Inflammatory macrophage treated with lipopolysaccharide for 4 hours (primary cell): Measurements from ENCODE around the gene HLCS.

Experiments
- DNase-seq: peaks from one replicate; pipeline ENCODE4 v3.0.0-alpha.2; 2020

HLCS gene

DNA sequence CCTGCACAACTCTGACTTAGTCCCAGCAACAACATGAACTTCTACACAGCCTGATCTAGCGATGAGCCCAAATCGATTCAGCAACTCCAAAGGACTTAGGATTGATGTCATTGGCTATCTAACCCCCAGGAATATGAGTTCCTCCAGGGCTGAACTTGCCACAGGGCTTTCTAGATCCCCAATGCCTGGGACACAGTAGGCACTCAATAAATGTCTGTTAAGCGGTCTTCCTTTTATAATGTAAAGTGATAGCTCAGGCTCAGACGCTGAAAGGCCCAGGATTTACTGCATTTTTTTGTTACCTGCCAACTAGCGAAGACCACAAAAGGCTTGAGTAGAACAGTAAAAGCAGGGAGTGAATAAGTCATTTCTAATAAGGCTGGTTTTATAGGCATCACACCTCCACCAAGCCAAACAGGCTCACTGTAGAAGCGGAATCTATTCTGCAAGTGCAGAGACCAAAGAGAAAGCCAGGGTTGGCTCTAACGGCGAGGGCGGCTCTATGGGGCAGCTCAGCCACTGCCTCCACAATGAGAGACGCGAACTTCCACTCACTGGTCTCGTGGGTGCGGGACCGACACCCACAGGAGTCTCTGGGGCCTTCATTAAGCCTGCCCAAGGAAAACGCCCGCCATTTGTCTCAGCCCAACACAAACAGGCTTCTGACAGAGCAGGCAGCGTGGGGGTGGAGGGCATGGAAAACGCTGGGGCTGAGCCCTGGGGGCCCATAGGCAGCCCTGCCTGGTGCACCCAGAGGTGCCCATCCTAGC is 52.0 kb downstream of the HLCS start:
- no peak for DNase-seq

DNA sequence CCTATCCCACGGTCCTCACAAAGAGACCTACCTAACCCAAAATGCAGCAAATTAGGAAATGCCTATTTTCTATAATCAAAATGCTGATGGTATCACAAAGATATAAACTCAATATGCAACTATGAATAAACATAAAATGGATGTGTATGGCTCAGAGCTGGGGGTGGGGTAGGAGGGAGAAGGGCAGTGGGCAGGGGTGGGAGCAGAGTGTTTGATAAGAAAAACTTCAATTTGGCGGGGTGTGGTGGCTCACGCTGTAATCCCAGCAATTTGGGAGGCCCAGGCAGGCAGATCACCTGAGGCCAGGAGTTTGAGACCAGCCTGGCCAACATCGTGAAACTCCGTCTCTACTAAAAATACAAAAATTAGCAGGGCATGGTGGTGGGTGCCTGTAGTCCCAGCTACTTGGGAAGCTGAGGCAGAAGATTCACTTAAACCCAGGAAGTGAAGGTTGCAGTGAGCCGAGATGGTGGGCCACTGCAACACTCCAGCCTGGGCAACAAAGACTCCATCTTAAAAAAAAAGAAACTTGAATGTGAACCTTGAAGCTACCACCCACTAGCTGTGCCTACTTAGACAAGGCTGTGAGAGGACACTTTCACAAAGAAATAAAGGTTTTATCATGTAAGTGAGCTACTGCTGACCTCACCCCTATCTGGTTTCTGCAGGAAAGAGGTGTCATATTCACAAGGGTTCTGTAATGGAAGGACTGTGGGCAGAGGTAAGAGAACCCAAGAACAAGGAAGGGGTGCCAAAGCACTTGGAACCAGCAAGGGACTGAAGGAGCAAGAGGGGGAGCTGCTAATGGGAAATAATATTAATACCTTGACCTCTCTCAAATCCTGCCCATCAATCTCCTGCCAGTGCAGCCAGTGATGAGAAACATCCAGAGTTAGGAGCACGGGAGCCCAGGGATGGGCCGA is 53.0 kb downstream of the HLCS start:
- no peak for DNase-seq

DNA sequence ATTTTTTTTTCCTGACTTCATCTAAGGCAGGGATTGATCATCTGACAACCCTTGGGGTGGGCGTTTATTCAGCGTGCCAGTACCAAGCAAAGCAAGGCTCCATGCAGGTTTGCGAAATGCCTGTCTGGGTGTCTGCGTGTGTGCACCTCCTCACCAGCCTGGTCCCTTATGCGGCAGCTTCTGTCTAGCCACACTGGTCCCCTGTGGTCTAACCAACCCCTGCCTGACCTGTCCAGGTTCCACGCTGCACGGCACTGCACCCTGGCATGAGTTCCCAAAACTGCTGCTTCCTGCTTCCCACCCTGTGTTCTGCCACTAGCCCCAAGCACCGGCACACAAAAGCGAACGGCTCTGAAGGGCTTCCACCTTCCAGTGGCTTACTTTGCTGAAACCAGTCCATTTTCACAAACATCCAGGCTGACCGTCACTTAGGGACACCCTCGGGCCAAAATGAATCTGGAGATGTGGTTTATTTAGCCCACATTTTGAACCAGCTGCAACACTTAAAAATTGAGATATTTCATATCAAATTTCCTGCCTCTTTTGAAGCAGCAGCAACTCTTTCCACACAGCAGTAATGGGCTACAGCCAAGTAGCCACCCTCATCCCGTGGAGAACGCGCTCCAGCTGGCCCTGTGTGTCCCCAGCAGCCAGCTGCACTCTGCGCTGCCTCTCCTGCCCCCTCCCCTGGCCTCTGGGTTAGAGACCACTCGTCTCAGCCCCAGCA is 55.7 kb downstream of the HLCS start:
- DNase-seq, result no peak

DNA sequence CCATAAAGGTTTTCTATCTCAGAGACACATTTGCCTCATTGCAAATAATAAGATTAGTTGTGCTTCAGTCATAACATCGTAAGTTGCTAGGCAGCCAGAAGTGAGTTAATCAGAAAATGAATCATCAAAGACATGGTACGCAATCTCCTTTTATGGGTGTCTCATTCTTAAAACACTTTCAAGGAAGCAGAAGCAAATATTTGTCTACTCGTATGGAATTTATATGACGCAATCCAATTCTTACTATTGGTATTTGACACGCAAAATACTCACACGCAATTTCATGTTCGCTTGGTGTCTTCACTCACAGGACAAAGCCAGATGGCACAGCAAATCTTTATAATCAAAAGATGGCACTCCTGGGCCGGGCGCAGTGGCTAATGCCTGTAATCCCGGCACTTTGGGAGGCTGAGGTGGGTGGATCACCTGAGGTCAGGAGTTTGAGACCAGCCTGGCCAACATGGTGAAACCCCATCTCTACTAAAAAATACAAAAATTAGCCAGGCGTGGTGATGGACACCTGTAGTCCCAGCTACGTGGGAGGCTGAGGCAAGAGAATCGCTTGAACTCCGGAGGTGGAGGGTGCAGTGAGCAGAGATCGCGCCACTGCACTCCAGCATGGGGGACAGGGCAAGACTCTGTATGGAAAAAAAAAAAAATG is 56.4 kb downstream of the HLCS start:
- DNase-seq, result peak; percentile 82

DNA sequence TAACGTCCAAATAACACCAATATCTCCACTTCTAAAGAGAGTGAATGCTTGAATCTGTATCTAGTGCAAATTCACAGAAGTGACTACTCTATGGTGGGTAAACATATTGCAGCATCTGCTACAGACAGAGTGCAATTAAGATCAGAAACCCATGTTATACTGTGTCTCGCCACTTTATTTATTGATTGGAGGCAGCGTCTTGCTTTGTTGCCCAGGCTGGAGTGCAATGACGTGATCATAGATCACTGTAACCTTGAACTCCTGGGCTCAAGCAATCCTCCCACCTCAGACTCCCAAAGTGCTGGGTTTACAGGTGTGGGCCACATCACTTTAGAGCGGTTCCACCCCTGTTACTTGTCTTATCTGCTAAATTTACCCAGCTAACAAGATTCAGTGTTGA is 57.0 kb downstream of the HLCS start:
- no peak for DNase-seq

DNA sequence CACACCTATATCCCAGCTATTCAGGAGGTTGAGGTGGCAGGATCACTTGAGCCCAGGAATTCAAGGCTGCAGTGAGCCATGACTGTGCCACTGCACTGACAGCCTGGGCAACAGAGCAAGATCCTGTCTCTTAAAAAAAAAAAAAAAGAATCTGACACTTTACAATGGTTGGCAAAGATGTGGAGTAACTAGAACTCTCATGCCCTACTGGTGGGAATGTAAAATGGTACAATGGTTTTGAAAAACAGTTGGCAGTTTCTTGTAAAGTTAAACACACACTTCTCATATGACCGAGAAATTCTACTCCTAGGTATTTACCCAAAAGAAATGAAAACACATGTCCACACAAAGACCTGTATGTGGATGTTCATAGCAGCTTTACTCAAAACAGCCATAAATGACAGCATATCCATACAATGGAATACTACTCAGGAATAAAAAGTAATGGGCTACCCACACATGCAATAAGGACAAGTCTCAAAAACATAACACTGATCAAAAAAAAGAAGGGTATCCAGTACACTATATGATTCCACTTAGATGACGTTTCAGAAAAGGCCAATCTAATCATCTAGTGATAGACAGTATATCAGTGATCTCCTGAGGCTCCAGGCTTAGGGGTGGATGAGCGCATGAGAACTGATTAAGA is 58.1 kb downstream of the HLCS start:
- DNase-seq, result no peak

DNA sequence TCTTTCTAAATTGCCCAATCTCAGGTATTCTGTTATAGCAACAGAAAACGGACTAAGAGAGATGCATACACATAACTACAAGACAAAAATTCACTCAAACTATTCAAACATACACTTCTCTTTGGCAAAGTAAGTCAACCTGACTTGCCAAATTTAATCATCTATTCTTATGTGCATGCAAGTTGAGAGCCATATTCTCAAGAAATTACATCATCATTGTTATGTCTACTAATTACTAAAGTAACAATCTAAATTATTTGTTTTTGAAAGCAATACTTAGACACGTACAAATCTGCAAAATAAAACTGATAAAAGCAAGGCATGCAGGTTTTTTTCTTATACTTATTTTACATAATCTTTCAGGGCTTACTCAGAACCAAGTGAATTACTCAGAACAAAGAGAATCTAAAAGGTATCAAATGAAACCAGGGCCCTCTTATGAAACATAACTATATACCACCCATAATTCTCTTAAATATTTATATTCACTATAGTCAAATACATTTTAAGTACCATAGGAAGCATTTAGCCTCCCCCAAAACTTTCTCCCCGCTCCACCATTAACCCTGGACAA is 62.3 kb downstream of the HLCS start:
- DNase-seq, result no peak

DNA sequence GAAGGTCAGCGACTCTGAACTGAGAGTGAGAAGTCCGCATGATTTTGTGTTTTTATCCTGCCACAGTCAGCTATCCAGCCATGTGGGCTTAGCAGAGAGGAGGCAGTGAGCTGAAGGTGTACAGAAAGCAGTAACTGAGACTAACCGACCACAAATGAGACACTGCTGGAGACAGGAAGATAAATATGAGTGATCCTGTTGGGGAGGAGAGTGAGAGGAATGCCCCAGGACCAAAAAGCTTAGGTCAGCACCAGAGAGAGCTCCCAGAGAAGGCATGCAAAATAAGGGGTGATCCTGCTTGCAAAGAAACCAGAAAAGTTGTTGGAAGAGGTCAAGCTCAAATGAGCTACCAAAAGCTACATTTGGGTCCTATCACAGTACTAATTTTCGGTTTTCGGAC is 63.7 kb downstream of the HLCS start:
- no peak for DNase-seq

DNA sequence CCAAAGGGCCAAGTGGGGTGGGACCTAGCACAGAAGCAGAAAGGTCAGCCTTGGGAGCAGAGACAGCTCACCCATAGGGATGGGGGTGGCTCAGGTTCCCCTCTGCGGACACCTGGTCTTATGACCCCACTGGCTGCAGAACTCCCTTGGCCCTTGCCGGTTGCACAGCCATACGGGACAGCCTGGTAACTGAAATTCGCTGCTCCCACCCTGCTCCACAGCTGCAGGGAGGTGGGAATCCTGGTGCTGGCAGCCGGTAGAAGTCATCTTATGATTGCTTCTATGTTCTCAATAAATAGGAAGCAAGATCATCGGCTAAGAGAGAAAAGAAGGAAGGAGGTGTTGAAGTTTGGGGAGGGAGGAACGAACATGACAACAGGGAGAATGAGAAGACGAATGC is 64.1 kb downstream of the HLCS start:
- DNase-seq, result no peak

DNA sequence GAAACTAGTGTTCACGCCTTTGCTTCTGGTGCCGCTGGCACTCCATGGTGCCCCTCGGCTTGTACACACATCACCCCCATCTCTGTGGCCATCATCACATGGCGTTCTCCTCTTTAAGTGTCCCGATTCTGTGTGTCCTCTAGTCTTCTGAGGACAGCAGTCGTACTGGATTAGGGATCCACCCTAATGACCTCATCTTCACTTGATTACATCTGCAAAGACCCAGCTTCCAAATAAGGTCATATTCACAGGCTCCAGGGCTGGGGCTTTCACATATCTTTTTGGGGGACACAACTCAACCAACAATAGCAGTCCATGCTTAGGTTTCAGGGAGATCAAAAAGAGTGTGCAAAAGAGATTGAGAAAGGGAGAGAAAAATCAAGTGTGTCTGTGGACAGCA is 64.9 kb downstream of the HLCS start:
- no peak for DNase-seq

DNA sequence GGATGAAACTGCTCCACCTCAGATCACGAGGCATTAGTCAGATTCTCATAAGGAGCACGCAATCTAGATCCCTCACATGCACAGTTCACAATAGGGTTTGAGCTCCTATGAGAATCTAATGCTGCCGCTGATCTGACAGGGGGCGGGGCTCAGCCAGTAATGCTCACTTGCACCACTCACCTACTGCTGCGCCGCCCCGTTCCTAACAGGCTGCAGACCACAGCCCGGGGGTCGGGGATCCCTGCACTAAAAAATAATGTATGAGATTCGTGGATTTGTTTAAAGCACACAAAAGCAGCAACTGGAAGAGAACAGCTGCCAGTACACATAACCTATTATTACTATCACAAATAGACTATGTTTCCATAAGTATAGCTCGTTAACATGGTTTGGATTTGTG is 72.9 kb downstream of the HLCS start:
- no peak for DNase-seq

DNA sequence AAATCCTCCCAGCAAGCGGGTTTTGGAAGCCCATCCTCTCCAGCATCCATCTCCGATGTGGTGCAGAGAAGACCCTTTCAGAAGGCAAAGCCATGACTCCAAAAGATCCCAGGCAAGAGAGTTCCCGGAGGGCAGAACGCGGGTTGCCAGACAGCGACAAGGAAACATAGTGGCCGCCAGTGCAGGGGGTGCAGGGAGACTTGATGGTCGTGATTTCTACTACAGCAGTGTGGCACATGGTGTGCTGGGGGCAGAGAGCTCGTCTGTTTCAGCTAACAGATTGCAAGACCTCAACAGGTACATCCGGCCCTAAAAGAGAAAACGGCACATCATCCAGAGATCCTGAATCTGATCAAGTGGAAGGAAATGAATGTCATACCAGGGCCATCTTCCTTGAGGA is 74.3 kb downstream of the HLCS start:
- DNase-seq, result no peak

DNA sequence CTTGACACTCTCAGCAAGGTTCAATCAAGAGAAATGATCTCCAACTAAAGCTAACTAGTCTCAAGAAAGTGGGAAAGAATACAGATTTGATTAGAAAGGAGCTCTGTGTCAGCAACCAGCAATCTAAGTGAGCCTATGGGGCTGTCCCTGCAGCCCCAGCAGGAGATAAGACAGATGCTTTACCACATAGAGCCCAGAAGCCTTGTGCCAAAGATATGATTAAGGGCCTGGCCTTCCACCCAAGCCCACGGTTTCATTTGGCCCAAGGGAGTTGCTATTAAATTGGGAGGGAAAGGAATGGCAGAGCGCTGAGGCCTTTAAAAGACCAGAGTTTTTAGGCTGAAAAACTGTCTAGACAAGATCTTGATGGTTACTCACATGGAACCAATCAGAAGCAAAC is 74.8 kb downstream of the HLCS start:
- no peak for DNase-seq

DNA sequence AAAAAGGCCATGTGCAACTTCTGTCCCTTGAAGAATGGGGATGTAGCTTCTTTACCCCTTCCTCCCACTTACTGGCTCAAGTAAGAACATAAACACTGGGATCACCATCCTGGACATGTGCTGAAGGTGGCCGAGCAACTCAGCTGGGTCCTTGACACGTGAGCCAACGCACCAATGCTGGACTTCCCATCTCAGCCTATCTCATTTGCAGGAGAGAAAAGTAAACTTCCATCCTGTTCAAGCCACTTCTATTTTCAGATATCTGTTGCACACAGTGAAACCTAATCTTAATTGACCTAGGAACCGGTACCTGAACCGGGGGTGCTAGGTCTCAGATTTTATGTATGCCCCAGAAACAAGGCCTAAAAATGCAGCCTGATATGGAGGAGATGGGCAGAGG is 75.3 kb downstream of the HLCS start:
- DNase-seq, result no peak

DNA sequence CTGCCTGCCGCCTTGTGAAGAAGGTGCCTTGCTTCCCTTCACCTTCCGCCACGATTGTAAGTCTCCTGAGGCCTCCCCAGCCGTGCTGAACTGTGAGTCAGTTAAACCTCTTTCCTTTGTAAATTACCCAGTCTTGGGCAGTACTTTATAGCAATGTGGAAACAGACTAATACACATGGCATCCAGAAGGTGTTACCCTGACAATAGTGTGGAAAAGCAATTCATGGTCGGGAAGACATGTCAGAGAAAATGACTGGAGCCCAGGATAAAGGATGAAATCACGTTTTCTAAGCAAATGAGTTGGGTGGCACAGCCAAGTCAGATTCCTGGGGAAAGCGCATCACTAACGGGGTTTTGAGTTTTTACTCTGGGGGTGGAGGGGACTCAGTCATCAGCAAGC is 76.4 kb downstream of the HLCS start:
- DNase-seq, result no peak

DNA sequence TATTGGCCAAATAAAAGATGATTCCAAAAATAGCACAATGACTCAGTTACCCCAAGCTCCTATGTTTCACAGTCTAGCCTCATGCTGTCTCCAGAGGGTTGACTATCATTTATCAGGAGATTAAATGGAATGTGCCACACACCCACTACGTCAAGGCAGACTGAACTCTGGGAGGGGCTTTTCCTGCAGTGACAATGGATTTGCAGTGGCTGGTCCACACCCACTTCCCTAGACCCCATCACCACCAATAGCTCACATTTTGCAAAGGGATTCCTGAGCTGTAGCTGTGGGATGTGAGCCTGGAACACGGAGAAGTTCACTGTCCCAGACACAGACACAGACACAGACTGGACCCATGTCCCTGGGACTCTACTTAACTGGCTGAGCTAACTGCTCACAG is 77.1 kb downstream of the HLCS start:
- no peak for DNase-seq

DNA sequence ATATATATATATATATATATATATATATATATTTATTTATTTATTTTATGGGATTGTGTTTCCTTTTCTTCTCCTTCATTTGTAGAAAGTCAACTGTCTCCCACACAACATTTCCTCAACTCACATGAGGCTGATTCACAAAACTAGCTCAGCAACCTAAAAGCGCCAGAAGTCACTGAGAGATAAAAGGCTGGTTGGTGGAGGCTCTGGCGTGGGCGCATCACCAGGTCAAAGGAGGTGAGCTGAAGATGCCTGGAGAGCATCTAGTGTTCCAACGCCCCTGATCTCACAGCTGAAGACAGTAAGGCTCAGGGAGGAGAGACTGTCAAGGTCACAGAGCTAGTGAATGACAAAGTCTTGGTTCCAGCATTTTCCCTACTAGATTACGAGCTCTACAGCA is 78.0 kb downstream of the HLCS start:
- DNase-seq, result no peak

DNA sequence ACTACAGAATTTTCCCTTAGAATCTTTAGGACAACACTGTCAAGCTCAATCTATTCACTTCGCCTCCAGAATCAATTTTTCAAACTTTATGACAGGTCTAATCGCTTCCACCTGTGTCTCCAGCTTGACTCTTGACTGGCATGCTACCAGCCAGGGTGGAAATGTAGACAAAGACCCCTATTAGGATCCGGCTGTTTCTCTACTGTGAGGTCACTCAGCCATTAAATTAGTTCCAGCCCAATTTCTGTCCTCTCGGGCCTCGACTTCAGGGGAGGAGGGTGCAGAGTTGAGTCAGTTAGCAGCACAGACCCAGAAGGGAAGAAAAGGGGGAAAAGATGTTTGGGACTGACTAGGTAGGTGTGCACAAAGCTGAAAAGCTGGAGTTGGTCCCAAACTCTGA is 78.5 kb downstream of the HLCS start:
- DNase-seq, result no peak

DNA sequence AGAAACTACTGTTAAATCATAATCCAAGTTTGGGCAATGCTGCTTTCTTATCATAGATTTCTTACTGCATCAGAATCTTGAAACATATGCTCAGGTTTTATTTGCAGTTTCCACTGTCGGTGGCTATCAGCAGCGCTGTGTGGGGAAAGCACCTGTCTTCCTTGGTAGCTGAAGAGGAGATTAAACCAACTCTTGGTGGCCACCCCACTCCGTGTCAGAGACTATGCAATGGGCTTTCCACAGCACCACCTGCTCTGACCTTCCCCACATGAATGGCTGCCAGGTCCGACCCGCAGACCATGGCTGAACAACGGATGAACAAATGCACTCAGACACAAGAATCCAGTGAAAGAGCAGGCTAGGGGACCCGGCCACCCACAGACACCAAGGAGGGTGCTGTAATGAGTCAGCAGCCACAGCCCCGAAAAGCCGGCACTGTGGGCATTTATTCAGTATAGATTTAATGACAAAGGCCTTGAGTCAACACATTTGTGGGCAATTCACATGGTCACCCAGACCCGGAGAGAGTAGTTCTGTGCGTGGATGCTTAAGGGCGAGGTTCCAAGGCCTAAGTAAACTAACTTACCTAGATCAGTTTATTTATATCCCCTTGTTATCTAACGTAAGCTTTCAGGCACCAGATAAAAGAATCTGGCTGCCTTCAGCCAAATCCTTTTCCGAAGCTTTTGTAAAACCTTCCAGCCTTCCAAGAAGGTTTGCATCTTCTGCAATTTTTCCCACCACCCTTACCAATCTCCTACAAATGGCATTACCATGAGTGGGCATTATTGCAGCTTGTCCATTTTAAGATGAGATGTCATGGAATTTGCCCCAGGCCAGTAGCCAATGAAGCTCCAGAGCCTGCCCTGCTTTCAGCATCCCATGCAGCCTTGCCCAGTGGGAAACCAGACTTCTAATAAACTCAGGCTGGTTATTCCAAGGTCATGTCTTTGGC is 82.7 kb downstream of the HLCS start:
- no peak for DNase-seq

DNA sequence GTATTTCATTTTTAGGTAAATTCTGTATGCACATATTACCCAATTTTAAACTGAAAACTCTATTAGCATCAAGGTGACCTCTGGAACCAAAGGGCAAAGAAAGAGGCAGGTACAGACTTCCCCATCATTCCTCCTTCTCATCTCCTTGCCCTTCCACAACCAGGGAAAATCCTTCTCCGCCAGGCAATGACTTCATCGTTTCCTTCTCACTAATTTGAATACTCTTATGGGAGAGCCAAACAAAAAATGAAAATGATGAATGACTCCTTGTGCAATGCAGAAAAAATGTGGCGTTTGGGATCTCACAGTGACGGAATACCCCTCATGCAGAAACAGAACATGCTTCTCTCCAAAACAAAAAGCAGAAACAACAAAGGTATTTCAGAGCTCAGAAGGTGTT is 83.7 kb downstream of the HLCS start:
- DNase-seq, result no peak

DNA sequence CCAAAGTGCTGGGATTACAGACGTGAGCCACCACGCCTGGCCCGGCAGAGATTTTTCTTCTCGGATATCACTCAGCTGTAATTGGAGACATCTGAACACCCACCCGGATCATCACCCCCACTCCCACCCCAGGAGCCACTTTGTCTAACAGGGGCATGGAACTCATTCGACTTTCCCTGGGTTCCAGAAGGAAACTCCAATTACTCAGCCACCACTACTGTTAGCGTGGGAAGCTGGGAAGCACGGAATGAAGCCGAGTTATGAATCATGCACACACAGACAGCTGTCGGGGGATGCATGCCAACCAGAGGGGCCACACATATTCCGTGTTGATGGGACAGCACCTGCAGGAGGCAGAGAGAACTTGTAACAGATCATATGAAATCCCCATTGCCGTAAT is 85.2 kb downstream of the HLCS start:
- DNase-seq, result no peak
